Neural cell (in vitro differentiated cells): Measurements from ENCODE around the gene GFRA1. TPM values are rescaled to one million over a fixed set of nuclear protein-coding genes. Genes with fewer than 3 reads are reported as not detected.

Experiments used
- H2AFZ ChIP-seq: fragments of 200-600, 300-800 bp; sonication (generic), shearing (Covaris generic); 2 replicates; pipeline ENCODE4 v1.6.0; 2014; ENCODE audit warnings: low read depth, mild to moderate bottlenecking, antibody characterized with exemption, low read length, moderate library complexity
- H3F3A ChIP-seq: fragments of 200-600 bp; shearing (Covaris generic); 2 replicates; pipeline ENCODE4 v1.6.1; 2016; ENCODE audit warnings: mild to moderate bottlenecking, moderate library complexity, mixed read lengths, antibody characterized with exemption, low read length; ENCODE audit not compliant: insufficient read depth, poor library complexity, severe bottlenecking
- H3K27ac ChIP-seq: fragments of 200-600, 300-800 bp; sonication (generic), shearing (Covaris generic); 2 replicates; pipeline ENCODE4 v1.5.1; 2014; ENCODE audit warnings: mild to moderate bottlenecking, low read length, moderate library complexity
- H3K27me3 ChIP-seq: fragments of 300-800, 200-600 bp; sonication (generic), shearing (Covaris generic); 2 replicates; pipeline ENCODE4 v1.6.0; 2014; ENCODE audit warnings: mild to moderate bottlenecking, low read depth, low read length, moderate library complexity; ENCODE audit not compliant: insufficient read depth
- H3K36me3 ChIP-seq: fragments of 300-800, 200-600 bp; sonication (generic), shearing (Covaris generic); 2 replicates; pipeline ENCODE4 v1.5.1; 2014; ENCODE audit warnings: mild to moderate bottlenecking, antibody characterized with exemption, low read length, moderate library complexity; ENCODE audit not compliant: insufficient read depth
- H3K4me2 ChIP-seq: fragments of 300-800, 200-600 bp; sonication (generic), shearing (Covaris generic); 2 replicates; pipeline ENCODE4 v1.6.0; 2014; ENCODE audit warnings: mild to moderate bottlenecking, low read length
- H3K4me3 ChIP-seq: fragments of 300-800, 200-600 bp; sonication (generic), shearing (Covaris generic); 2 replicates; pipeline ENCODE4 v1.5.1; 2014; ENCODE audit warnings: mild to moderate bottlenecking, low read length, moderate library complexity
- H3K79me2 ChIP-seq: fragments of 200-600 bp; shearing (Covaris generic); replicated peaks from 2 replicates; pipeline ENCODE4 v1.6.0; 2014; ENCODE audit warnings: mild to moderate bottlenecking, low read length, moderate library complexity; ENCODE audit not compliant: insufficient read depth
- H3K9ac ChIP-seq: fragments of 300-800, 200-600 bp; sonication (generic), shearing (Covaris generic); 2 replicates; pipeline ENCODE4 v1.6.1; 2016; ENCODE audit warnings: mild to moderate bottlenecking, low read length, mixed read lengths
- H3K9me2 ChIP-seq: fragments of 200-600 bp; shearing (Covaris generic); 2 replicates; pipeline ENCODE4 v1.6.1; 2016; ENCODE audit warnings: mild to moderate bottlenecking, low read length, mixed read lengths; ENCODE audit not compliant: insufficient read depth
- H3K9me3 ChIP-seq: fragments of 200-600, 300-800 bp; sonication (generic), shearing (Covaris generic); 2 replicates; pipeline ENCODE4 v1.6.1; 2016; ENCODE audit warnings: mild to moderate bottlenecking, mixed run types, low read length, moderate library complexity, mixed read lengths
- H4K20me1 ChIP-seq: fragments of 200-600 bp; shearing (Covaris generic); 2 replicates; pipeline ENCODE4 v1.6.1; 2016; ENCODE audit warnings: mild to moderate bottlenecking, mixed run types; ENCODE audit not compliant: insufficient read depth
- CTCF ChIP-seq: fragments of 450-650 bp; IDR thresholded peaks from 2 replicates; pipeline ENCODE4 v1.5.1; 2014; ENCODE audit warnings: antibody characterized with exemption, mild to moderate bottlenecking, moderate library complexity; ENCODE audit not compliant: poor library complexity, severe bottlenecking
- EP300 ChIP-seq: fragments of 450-650 bp; conservative IDR thresholded peaks from 2 replicates; pipeline ENCODE4 v1.6.1; 2014; ENCODE audit warnings: antibody characterized with exemption, mild to moderate bottlenecking, moderate library complexity; ENCODE audit not compliant: poor library complexity, severe bottlenecking
- EZH2 ChIP-seq: fragments of 200-600, 300-800 bp; shearing (Covaris generic), sonication (generic); IDR thresholded peaks from 2 replicates; pipeline ENCODE4 v1.6.1; 2014; ENCODE audit warnings: antibody characterized with exemption, low read length, borderline replicate concordance, mild to moderate bottlenecking; ENCODE audit not compliant: insufficient read depth, poor library complexity, severe bottlenecking
- MXI1 ChIP-seq: fragments of 450-650 bp; conservative IDR thresholded peaks from 2 replicates; pipeline ENCODE4 v1.6.1; 2014; ENCODE audit warnings: antibody characterized with exemption, mild to moderate bottlenecking; ENCODE audit not compliant: poor library complexity, severe bottlenecking
- POLR2AphosphoS5 ChIP-seq: IDR thresholded peaks from 2 replicates; pipeline ENCODE4 v1.6.1; 2012
- RAD21 ChIP-seq: fragments of 450-650 bp; conservative IDR thresholded peaks from 2 replicates; pipeline ENCODE4 v1.6.1; 2014; ENCODE audit warnings: antibody characterized with exemption, mild to moderate bottlenecking, moderate library complexity
- REST ChIP-seq: IDR thresholded peaks from 2 replicates; pipeline ENCODE4 v1.6.1; 2012; ENCODE audit warnings: borderline replicate concordance
- SMC3 ChIP-seq: fragments of 450-650 bp; conservative IDR thresholded peaks from 2 replicates; pipeline ENCODE4 v1.6.1; 2014; ENCODE audit warnings: antibody characterized with exemption, mild to moderate bottlenecking, moderate library complexity; ENCODE audit not compliant: poor library complexity
- TAF1 ChIP-seq: IDR thresholded peaks from 2 replicates; pipeline ENCODE4 v1.6.1; 2012; ENCODE audit warnings: low read depth
- polyA plus RNA-seq: library from polyadenylated mRNA; depleted of rRNA; stranded (reverse); fragments of >200 nt; gene quantifications from 2 replicates; pipeline ENCODE4 v1.2.3, GENCODE V29; 2014

Gene GFRA1
- polyA plus RNA-seq, 1 donor from 2014 or later = 2.3 TPM

- H3K9ac ChIP-seq = no peak overlapping the region
- H3K27me3 ChIP-seq = no peaks in the 10 kb centered on the region
- H2AFZ ChIP-seq = no peak overlapping the region
- H3F3A ChIP-seq = no peaks in the 10 kb centered on the region
- H3K9me2 ChIP-seq = no peaks in the 10 kb centered on the region
- no peaks in the 10 kb centered on the region for H4K20me1 ChIP-seq
- no peak overlapping the region for H3K27ac ChIP-seq
- H3K4me3 ChIP-seq = no peak overlapping the region
- no peak for TF ChIP-seq RAD21
- no peak for TF ChIP-seq CTCF
- no peak for TF ChIP-seq REST
- TF ChIP-seq EZH2 = no peak
- no peaks in the 10 kb centered on the region for H3K9me3 ChIP-seq
- no peaks in the 10 kb centered on the region for H3K36me3 ChIP-seq
- H3K4me2 ChIP-seq = no peak overlapping the region
- no peaks in the 10 kb centered on the region for H3K79me2 ChIP-seq
Measured at GRCh38 chr10:116292493-116292892, 19.5 kb upstream of the GFRA1 start.

- no peak overlapping the region for H3K9ac ChIP-seq
- no peaks in the 10 kb centered on the region for H3K36me3 ChIP-seq
- no peak overlapping the region for H3K4me2 ChIP-seq
- TF ChIP-seq REST (no peak), RAD21 (no peak), TAF1 (no peak), EZH2 (no peak), EP300 (no peak), POLR2AphosphoS5 (no peak), SMC3 (no peak), CTCF (no peak), MXI1 (no peak)
- H3K79me2 ChIP-seq = no peaks in the 10 kb centered on the region
- no peaks in the 10 kb centered on the region for H3K9me3 ChIP-seq
- H3K9me2 ChIP-seq = no peaks in the 10 kb centered on the region
- no peaks in the 10 kb centered on the region for H3F3A ChIP-seq
- no peak overlapping the region for H2AFZ ChIP-seq
- no peaks in the 10 kb centered on the region for H4K20me1 ChIP-seq
- no peaks in the 10 kb centered on the region for H3K27me3 ChIP-seq
- H3K27ac ChIP-seq = no peak overlapping the region
- no peak overlapping the region for H3K4me3 ChIP-seq
Measured at GRCh38 chr10:116289652-116290051, 16.6 kb upstream of the GFRA1 start.
